ENCODE data around the gene SCNN1B. TPM values are rescaled to one million over a fixed set of nuclear protein-coding genes. Genes with fewer than 3 reads are reported as not detected.

Gene SCNN1B
- total and polyA plus RNA-seq, 2 of the 13 experiments (the other 11 are each of a cell fraction or from before 2014, with no cell fraction given): not detected

GRCh38 chr16:23296994-23297393, 5.1 kb upstream of the SCNN1B start (continued):
- TF ChIP-seq ZUFSP (CRISPR knock-in tag; IDR thresholded peaks at IDR 0.05; ENCODE audit: borderline replicate concordance): no peak
- no peak for TF ChIP-seq ZNF510 (CRISPR knock-in tag; IDR thresholded peaks at IDR 0.05; ENCODE audit: low read depth)
- TF ChIP-seq SIX1 (CRISPR knock-in tag; IDR thresholded peaks at IDR 0.05; ENCODE audit: borderline replicate concordance): no peak
- TF ChIP-seq SAP130 (CRISPR knock-in tag; IDR thresholded peaks at IDR 0.05; ENCODE audit: low read depth): no peak
- TF ChIP-seq ARID4A (CRISPR knock-in tag; IDR thresholded peaks at IDR 0.05; ENCODE audit: borderline replicate concordance): no peak
- TF ChIP-seq YY1 (IDR thresholded peaks at IDR 0.05; ENCODE audit: insufficient read depth, insufficient replicate concordance, low read depth, low read length): peak; percentile 55
- 0 out of 2 replicates have a peak, but pooled peaks have one; percentile 8 for TF ChIP-seq ZNF501 (CRISPR knock-in tag; IDR thresholded peaks at IDR 0.05)
- no peak for TF ChIP-seq ZNF331 (CRISPR knock-in tag; IDR thresholded peaks at IDR 0.05)
- no peak for TF ChIP-seq TGIF2 (CRISPR knock-in tag; IDR thresholded peaks at IDR 0.05)
- no peak for TF ChIP-seq ZFP37 (CRISPR knock-in tag; IDR thresholded peaks at IDR 0.05; ENCODE audit: borderline replicate concordance)
- TF ChIP-seq ZNF652 (CRISPR knock-in tag; IDR thresholded peaks at IDR 0.05; ENCODE audit: borderline replicate concordance, low read depth): peak; percentile 22; the same call in 1 of the 2 replicates
- no peak for TF ChIP-seq NFKB2 (CRISPR knock-in tag; IDR thresholded peaks at IDR 0.05; ENCODE audit: borderline replicate concordance)
- peak; percentile 61 for TF ChIP-seq CTCF (CRISPR knock-in tag; IDR thresholded peaks at IDR 0.05)
- TF ChIP-seq ZNF775 (CRISPR knock-in tag; IDR thresholded peaks at IDR 0.05; ENCODE audit: borderline replicate concordance): no peak

Data from HepG2 (cell line).